HG02759 (cell line): ENCODE measurements around the gene EEF1A2.

Experiments
- ATAC-seq: cut with Tn5 transposase; IDR thresholded peaks from one replicate; pipeline ENCODE4 v1.9.1; 2021; ENCODE audit warnings: mild to moderate bottlenecking, moderate library complexity; ENCODE audit not compliant: unreplicated experiment

The EEF1A2 gene

DNA sequence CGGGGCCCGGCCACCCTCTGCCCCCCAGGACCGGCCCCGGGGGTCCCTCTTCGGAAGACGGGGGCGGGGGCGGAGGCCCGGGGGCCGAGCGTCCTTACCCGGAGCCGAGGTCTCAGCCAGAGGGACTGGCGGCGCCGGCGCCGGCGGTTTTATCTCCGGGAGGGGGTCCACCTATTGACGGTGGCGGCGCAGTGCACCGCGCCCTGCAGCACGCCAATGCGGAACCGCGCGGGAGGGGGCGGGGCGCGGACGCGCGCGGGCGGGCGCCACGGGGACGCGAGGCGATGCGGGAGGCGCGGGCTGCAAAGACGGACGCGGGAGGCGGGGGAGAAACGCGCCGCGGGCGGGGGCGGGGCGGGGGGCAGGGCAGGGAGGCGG is at the start of gene EEF1A2:
Gene EEF1A2, minus strand, starts transcription at position 124 of the 378 bp plus-strand sequence. CDS start 1,320 bp downstream, outside the sequence.
- no peak for ATAC-seq

DNA sequence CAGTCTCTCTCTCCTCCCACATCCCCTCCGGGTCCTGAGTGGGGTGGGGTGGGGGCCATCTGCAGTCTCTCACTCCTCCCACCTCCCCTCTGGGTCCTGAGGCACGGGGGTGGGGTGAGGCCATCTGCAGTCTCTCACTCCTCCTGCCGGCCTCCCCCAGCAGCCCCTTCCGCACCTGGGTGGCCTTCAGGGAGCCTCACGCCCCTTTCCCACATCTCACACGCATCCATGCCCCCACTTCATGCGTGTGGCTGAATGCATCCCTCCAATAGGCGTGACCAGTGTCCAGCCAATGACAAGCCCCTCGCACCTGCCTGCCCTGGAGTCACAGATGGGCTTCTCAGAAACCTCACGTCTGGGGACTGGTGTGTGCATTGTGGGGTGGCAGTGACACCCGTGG is 49.7 kb upstream of the EEF1A2 start:
- no peak for ATAC-seq

DNA sequence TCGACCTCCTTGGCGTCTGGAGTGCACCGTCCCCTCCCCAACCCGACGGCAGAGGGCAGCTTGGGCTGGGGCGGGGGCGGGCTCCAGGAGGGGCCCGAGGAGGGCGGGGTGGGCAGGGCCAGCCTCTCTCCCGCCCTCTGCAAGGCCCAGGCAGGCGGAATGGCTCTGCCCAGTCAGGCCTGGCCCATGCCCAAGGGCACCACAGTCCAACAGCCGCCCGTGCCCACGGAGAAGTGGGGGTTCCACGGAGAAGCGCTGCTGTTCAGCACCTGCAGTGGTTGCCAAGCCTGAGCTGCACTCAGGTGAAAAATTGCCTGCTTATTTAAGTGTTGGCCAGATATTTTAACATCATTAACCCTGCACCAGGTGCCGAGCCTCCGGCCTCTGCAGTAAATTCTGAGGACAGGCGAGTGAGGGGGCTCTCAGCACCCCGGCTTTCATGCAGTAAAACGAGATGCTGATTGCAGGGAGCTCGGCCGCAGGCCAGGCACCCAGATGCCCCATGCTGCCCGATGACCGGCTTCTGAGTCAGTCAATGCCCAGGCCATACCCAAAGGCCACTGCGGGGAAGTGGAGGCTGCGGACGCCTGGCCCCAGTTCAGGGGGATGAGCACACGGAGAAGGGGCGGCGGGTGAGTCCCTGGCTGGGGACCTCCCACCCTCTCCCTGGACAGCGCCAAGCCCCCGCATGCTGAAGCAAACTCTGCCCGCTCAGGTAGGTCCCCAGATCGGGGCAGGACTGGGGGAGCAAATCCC is 49.0 kb upstream of the EEF1A2 start, which contains the start of gene SRMS:
Gene SRMS, minus strand, starts transcription at position 25 of the 756 bp plus-strand sequence. CDS start 286 bp downstream, outside the sequence.
- ATAC-seq, result no peak

DNA sequence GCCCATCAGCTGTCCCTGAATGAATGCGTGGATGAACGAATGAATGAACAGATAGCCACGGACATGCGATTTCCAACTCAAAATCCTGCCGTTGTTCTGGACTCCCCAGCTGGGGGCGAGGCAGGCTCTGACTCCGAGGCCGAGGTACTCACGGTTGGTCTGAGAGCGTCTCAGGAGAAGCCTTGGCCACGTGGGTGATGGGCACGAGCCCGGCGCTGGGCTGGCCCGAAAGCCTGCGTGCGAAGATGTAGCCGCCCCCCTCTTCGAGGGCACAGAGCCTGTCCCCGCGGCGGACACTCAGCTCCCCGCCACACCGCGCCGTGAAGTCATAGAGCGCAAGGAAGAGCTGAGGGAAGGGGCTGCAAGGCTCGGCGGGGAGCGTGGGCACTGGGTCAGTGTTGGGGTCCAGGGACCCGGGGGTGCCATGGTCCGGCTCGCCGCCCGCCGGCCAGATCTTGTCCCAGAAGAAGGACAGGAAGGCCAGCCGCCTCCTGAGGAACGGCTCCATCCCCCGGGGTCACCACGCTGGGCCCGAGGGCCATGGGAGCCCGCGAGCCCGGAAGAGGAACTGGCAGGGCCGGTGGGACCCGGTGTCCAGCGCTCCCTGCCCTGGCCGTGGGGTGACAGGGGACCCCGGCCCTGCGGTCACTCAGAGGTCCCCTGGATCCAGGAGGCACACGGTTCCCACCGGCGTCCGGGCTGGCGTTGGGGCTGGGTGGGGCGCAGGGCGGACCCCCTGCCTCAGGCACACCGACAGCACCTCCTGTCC is 48.3 kb upstream of the EEF1A2 start:
- no peak for ATAC-seq

DNA sequence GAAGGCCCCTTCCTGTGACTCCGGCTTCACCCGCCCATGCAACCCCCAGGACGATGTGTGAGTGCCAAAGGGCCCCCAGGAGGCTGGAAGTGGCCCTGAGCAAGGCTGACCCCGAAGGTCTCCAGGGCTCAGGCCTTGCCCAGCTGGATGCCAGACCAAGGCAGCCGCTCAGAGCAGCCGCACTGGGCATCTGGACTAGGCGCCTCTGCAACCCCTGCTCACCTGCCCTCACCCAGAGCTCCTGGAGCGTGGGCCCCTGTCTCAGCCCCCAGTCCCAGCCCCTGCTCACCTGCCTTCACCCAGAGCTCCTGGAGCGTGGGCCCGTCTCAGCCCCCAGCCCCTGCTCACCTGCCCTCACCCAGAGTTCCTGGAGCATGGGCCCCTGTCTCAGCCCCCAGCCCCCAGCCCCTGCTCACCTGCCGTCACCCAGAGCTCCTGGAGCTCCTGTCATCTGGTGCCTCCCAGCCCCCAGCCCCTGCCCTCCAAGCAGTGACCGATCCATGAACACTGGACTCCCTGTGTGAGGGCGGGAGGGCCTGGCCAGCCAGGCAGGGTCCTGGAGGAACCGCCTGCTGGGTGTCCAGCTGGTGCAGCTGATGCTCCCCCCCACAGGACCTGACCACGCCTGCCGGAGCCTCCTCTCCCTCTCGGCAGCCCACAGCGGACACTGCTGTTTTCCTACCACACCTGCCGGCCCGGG is 47.5 kb upstream of the EEF1A2 start:
- no peak for ATAC-seq

DNA sequence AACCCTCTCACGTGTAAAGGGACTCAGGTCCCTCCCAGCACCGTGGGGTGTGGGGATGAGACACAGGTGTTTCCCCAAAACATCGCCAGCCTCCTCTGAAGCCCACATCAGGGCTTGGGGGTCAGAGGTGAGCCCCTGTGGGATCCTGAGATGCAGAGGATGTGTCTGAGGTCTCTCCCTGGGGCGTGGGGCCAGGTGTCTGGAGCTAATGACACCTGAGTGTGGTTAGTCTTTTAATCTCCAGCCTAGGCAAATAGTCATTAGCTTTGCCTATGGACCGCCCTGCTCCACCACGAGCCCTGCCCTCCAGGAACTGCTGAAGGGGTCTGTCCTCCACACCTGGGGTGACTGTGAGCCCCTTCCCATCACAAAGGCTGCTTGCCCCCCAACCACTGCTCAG is 46.9 kb upstream of the EEF1A2 start:
- no peak for ATAC-seq

DNA sequence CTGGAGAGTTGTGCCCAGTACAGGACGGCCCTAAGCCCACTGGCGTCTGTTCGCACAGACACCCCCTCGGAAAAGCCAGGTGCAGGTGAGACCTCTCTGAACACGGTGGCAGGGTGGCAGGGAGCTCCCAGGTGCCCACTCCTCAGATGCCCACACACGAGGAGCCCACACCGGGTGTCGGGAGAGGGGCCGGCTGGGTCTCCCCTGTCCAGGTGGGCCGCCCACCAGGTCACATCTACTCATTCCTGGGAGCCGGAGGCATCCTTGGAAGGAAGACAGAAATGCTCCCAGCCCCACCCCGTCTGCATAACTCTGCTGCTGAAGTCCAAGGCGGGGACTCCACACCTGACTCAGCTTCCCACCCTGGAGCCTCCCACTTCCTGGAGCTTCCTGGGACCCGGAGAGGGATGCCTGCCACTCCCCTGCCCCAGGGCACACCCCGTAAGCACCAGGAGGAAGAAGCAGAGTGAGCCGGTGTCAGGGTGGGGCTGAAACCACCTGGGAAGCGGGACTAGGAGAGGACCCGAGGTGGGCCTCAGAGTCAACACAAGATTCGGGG is 46.2 kb upstream of the EEF1A2 start:
- no peak for ATAC-seq

DNA sequence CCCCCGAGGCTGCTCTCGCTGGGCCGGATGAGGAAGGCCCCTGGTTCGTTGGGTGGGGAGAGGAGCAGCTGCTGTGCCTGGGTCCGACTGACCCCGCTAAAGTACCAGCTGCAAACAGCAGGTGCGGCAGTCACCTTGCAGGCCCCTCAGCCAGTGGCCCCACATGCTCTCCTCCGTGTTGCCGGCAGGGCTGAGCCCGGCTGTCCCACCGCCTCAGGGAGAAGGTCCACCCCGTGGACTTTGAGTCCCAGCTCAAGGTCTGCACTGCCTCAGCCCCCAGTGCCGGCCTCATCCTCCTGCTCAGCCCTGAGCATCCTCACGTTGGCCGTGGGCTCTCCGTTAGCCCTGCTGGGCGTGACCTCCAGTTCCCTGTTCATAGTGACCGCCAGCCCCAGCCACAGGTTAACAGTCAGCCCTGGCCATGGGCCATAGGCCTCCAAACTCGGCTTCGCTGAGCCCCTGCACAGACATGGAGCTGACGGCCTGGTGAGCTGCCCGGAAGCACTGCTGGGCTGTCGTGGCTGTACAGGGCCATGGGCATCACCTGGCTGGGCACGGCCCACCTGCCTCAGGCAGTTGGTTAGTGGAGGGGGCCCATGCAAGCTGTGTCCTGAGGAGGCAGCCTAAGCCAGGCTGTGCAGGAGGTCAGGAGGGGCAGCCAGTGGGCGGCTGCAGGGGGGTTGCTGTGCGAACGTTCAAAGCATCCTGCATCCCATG is 45.5 kb upstream of the EEF1A2 start:
- ATAC-seq, result no peak

DNA sequence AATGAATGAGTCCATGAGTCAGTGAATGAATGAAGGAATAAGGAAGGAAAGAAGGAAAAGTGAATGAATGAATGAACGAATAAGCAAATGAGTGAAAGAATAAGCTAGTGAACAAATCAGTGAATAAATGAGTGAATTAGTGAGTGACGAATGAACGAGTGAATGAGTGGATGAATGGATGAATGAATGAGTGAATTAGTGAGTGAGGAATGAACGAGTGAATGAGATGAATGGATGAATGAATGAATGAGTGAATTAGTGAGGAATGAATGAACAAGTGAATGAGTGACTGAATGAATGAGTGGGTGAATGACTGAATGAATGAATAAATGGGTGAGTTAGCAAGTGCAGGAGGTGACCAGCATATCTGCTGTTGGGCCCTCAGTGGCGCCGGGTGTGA is 44.9 kb upstream of the EEF1A2 start:
- ATAC-seq, result no peak

DNA sequence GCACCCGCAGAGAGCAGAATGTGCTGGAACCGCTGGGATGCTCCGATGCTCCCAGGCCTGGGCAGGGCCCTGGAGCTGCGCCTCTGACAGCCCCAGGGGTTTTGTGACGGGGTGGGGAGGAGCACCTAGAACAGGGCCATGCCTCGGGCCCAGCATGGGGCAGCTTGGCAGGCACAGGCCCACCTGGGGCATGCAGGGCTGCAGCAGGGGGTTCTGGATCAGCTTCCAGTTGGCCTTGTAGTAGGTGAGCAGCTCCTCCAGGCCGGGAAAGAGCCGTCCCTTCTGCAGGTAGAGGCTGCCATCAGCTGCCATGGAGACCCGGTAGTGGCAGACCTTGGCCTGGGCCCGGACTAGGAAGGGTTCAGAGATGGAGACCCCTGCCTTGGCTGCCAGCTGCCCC is 44.2 kb upstream of the EEF1A2 start:
- ATAC-seq, result no peak

DNA sequence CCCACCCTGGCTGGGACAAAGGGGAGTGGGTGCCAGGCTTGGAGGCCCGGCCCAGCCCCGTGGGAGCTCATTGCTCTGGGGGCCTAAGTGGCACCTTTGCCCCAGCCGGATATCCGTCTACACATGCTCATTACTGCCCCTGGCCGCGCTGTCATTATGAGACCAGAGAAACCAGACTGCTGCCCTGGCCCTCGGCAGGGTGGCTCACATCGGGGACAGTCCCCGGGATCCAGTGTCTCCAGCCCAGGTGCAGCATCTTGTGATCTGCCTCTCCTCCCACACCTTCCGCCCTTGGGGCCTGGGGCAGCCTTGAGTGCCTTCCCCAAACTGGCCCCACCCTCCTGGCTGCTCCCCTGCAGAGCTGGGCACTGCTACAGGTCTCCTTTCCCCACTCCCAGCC is 43.8 kb upstream of the EEF1A2 start:
- no peak for ATAC-seq

DNA sequence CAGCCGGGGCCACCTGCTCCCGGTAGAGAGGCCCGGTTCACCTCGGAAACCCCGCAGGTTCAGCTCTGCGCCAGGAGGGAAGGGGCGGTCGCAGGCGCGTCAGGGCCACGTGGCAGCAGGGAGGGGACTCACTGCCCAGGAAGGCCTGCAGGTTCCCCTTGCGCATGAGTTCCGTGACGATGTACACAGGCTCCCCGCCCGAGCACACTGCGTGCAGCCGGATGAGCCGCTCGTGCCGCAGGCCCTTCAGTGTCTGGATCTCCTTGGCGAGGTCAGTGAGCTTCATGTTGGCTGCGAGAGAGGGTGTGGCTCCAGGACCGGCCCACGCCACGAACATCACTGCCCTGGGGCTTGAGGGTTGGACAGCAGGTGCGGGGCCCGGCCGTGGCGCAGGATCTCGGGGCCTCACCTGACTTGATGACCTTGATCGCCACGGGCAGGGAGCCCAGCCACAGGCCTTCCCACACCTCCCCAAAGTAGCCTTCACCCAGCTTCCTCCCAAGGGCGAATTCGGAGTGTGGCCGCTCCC is 43.2 kb upstream of the EEF1A2 start:
- ATAC-seq, result no peak

DNA sequence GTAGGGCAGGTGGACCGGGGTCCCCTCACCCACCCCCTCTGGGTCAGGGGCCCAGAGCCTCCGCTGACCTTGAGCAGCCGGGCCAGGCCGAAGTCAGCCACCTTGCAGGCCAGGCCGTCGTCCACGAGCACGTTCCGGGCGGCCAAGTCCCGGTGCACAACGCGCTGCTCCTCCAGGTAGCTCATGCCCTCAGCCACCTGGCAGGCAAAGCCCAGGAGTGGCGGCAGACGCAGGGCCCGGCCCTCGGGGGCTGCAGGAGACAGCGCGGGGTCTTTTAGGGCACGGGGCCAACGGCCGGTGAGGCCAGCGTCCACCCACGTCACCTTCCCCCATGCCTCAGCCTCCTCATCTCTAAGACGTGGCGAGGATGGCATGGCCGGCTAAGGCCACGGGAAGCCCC is 42.5 kb upstream of the EEF1A2 start:
- ATAC-seq, result no peak

DNA sequence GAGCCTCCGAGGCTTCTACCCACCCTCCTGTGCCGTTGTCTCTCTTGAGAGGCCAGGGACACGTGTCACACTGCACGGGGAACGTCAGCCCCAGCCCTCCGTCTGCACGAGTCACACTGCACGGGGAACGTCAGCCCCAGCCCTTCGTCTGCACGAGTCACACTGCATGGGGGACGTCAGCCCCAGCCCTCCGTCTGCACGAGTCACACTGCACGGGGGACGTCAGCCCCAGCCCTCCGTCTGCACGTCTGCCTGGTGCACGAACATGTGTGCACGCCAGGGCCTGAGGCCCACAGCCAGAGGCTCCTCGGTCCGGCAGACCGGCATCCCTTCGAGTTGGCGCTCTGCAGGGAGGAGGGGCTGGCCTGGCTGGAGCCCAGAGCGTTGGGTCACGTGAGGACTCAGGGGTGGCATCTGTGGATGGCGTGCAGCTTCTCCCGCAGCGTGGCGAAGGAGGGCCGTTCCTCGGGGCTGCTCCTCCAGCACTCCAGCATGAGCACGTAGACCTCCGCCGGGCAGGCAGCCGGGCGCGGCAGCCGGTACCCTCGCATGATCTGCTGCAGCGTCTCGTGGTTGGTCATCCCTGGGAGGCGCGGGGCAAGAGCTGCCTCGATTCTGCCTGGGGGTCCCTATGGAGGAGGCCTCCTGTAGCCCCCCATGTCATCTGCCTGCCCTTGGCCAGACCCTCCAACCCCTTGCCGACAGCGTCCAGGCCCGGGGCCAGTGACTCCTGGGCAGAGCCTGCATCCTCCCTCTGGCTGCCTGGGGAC is 41.7 kb upstream of the EEF1A2 start:
- ATAC-seq, result no peak

DNA sequence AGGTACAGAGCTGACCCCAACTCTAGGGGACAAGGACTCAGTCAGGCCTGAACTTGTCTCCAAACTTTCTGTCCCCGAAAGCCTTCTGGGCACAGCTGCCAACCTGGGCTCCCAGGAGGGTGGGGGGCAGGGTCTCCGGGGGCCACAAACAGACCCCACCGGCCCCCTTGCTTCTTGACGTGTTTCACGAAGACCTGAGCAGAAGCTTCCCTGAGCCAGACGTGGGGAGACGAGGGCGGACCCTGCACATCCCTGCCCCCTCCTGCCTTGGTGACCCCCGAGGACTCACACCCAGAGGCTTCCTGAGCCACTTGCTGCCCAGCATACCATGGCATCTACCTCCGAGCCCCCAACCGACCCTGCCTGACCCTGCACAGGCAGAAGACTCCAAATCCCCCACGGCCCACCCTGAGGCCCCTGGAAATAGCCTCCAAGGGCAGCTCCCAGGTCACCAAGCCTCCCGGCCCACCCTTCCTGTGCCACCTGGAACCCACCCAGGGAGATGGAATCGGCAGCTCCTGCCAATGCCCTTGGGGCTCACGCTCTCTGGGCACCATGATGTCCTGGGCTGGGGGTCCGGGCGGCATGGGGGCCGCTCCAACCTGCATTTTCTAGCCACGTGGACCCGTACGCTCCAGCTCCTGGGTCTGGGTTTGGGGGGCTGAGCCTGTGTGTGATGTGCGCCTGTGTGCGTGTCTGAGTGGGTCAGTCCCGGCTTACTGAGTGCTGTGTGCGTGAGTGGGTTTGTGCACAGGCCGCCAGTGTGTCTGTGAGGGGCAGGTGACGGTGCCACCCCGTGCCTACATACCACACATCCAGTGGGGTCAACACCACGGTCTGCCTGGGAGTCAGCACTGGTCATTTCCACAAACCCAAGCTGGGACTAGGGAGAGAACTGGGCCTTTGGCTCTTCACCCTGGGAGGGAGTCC is 40.8 kb upstream of the EEF1A2 start:
- ATAC-seq, result no peak

DNA sequence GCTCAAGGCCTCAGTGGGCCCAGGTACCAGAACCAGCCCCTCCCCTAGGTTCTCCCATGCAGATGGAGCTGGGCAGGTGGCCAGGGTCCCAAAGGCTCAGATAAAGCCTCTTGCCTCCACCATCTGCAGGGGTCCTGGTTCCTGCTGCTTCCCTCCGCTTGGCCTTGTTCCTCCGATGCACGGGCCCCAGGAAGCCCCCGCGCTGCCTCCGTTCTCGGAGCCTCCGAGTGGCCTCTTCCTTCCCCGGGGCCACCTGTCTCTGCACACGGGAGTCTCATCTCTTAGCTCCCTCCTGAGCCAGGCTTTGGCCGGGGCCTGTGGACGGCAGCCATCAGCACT is 40.2 kb upstream of the EEF1A2 start:
- no peak for ATAC-seq

DNA sequence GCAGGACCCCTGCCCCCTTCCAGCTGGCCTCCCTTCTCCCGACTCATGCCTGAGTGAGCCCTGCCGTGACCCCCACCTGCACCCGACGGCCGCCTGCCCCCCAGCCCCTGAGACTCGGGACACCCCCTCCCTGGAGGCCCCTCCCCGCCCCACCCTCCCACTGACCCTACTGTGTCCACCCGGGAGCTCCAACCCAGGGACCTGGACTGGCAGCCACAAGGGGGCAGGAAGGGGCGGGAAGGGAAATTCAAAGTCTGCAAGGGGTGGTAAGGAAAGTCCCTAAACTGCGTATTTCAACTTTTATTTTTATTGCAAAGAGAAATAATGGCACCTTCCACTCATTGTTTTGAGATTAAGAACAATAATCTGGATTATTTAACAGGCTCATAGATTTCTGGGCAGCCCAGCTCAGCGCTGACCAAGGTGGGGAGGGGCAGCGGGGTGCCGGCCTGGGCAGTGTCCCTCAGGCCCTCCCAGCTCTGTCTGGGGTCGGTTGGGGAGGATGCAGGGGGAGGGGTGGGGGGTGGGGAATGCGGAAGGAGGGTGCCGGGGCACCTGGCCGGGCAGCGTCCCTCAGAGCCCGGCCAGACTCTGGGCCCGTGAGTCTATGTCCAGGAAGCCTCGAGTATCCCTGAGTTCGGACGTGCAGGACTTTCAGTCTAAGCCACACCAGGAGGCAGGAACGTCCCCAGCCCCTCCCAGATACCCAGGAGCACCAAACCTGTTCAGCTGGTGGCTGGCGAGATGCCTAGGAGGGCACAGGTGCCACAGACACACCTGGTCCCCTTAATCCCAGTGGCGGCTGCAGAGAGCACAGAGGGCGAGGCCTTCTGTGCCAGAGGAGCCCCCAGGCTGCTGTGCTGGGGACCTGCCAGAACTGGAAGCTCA is 39.6 kb upstream of the EEF1A2 start:
- ATAC-seq, result no peak
